Measurements from ENCODE around the gene MIF. TPM values are rescaled to one million over a fixed set of nuclear protein-coding genes. Genes with fewer than 3 reads are reported as not detected.

Gene MIF
- total and polyA plus RNA-seq, 2 donors (not counting 3 experiments of a cell fraction or from before 2014, with no cell fraction given): 529 to 674 TPM

DNA sequence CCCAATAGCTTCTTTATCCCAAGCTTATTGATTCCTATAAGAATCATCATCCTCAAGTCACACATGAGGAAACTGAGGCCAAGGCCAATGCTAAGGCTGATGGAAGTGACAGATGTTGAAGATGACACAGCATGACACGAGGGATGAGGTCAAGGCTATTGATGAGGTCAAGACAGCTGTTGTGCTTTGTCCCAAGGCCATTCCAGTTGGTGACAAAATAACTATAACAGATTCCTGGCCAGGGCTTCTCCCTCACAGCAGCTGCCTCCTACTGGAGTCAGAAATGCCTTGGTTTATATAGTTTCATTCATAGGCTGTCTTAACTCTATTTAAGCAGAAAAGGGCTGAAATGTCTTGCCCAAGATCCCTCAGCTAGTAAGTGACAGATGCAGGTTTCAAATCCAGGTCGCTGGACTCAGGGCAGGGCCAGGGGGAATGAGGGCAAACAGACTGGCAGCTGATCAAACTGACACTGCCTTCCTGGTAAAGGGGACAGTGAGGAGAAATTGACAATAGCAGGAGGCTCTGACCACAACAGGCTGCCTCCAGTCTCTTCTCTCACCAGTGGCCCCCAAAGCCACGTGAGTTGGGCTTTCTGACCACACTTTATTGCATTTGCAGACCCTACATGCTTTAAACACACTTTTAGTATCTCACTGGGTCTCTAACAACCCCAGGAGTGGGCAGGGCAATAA, 16.5 kb downstream of the MIF start:
- FAIRE-seq: no peak
- POLR2A ChIA-PET: interaction anchor here (0.5 kb wide), 1 partner anchor 16 kb away, joined by 4 read pairs; the partner anchor contains the start of gene MIF
- H3K9me3 ChIP-seq (replicated peaks; ENCODE audit: control insufficient read depth, insufficient read depth, low read length): no peaks in the 10 kb centered on the region
- dilution Hi-C loops (cut with MboI; ENCODE audit: extremely low pct_ligation_motif_present, low sequenced_read_pairs) (no loop called here), intact Hi-C loops (cut with micrococcal nuclease) (no loop called here)
- H3K27me3 ChIP-seq (ENCODE audit: control insufficient read depth in 2 of 2, insufficient read depth in 2 of 2, low read length in 2 of 2): peaks cover under 1 to 9% of the 10 kb centered on the region in 2 experiments
- no peak overlapping the region for H2AFZ ChIP-seq (ENCODE audit: low read depth, low read length)
- H3K36me3 ChIP-seq (ENCODE audit: control insufficient read depth in 2 of 2, extremely low read depth in 1 of 2, insufficient read depth in 2 of 2, low read length in 2 of 2): peaks cover 0 to 2% of the 10 kb centered on the region in 2 experiments
- H3K4me3 ChIP-seq (replicated peaks in 1 of 3; ENCODE audit: insufficient read depth in 1 of 3, low read depth in 1 of 3, low read length in 3 of 3): no peak overlapping the region
- TF ChIP-seq, protein P1, sequence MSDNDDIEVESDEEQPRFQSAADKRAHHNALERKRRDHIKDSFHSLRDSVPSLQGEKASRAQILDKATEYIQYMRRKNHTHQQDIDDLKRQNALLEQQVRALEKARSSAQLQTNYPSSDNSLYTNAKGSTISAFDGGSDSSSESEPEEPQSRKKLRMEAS (IDR thresholded peaks at IDR 0.05; ENCODE audit: insufficient read depth, insufficient read length): no peak
- TF ChIP-seq GATA2 (IDR thresholded peaks at IDR 0.05; ENCODE audit: insufficient read depth, insufficient read length, low read depth, low read length) (no peak), FOS (IDR thresholded peaks at IDR 0.05; ENCODE audit: borderline replicate concordance, insufficient read depth, low read length) (no peak), EZH2 (IDR thresholded peaks at IDR 0.05; ENCODE audit: borderline replicate concordance, low read depth, low read length, severe bottlenecking) (no peak), POLR2AphosphoS5 (IDR thresholded peaks at IDR 0.05; ENCODE audit: insufficient read depth, low read depth, low read length) (no peak), POLR2A (IDR thresholded peaks at IDR 0.05; ENCODE audit: low read depth, low read length) (no peak), MYC (IDR thresholded peaks at IDR 0.05; ENCODE audit: low read depth, low read length) (no peak), JUN (IDR thresholded peaks at IDR 0.05; ENCODE audit: borderline replicate concordance, insufficient read depth, insufficient read length, low read depth) (no peak)
- TF ChIP-seq, protein P2, sequence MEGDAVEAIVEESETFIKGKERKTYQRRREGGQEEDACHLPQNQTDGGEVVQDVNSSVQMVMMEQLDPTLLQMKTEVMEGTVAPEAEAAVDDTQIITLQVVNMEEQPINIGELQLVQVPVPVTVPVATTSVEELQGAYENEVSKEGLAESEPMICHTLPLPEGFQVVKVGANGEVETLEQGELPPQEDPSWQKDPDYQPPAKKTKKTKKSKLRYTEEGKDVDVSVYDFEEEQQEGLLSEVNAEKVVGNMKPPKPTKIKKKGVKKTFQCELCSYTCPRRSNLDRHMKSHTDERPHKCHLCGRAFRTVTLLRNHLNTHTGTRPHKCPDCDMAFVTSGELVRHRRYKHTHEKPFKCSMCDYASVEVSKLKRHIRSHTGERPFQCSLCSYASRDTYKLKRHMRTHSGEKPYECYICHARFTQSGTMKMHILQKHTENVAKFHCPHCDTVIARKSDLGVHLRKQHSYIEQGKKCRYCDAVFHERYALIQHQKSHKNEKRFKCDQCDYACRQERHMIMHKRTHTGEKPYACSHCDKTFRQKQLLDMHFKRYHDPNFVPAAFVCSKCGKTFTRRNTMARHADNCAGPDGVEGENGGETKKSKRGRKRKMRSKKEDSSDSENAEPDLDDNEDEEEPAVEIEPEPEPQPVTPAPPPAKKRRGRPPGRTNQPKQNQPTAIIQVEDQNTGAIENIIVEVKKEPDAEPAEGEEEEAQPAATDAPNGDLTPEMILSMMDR (IDR thresholded peaks at IDR 0.05; ENCODE audit: extremely low read depth in 1 of 2, insufficient read depth in 1 of 2, low read depth in 1 of 2, low read length in 2 of 2): no peak
- no peaks in the 10 kb centered on the region for H3K79me2 ChIP-seq (ENCODE audit: control insufficient read depth, insufficient read depth, low read length)
- H3K4me2 ChIP-seq (ENCODE audit: insufficient read depth, low read length): no peak overlapping the region
- peaks cover 12% of the 10 kb centered on the region for H3K4me1 ChIP-seq (ENCODE audit: control insufficient read depth, extremely low read depth, insufficient read depth, low read length)
- CTCF ChIA-PET: interaction anchor here (0.6 kb wide), 1 partner anchor 16 kb away, joined by 3 read pairs; the partner anchor contains the start of gene MIF
- no peak for DNase-seq (ENCODE audit: low read depth, low spot score)
- H4K20me1 ChIP-seq (replicated peaks; ENCODE audit: control insufficient read depth, extremely low read depth, insufficient read depth, low read length): no peaks in the 10 kb centered on the region
- H3K9ac ChIP-seq (replicated peaks; ENCODE audit: extremely low read depth, insufficient read depth, low read length): no peak overlapping the region
- H3K9me1 ChIP-seq (replicated peaks; ENCODE audit: control insufficient read depth, extremely low read depth, insufficient read depth, low read length): no peaks in the 10 kb centered on the region
- H3K27ac ChIP-seq (ENCODE audit: insufficient read depth, low read depth, low read length): no peak overlapping the region
- no TSS peak for BruUV-seq (replicated peaks)
